NCI-H2029 treated with DMSO at 0.1 percent for 48 hours (cell line): ENCODE measurements around the gene PAF1.

Source experiments
- DNase-seq: peaks from one replicate; lab custom pipeline; 2025; lab: John Stamatoyannopoulos, UW

Gene PAF1

DNA sequence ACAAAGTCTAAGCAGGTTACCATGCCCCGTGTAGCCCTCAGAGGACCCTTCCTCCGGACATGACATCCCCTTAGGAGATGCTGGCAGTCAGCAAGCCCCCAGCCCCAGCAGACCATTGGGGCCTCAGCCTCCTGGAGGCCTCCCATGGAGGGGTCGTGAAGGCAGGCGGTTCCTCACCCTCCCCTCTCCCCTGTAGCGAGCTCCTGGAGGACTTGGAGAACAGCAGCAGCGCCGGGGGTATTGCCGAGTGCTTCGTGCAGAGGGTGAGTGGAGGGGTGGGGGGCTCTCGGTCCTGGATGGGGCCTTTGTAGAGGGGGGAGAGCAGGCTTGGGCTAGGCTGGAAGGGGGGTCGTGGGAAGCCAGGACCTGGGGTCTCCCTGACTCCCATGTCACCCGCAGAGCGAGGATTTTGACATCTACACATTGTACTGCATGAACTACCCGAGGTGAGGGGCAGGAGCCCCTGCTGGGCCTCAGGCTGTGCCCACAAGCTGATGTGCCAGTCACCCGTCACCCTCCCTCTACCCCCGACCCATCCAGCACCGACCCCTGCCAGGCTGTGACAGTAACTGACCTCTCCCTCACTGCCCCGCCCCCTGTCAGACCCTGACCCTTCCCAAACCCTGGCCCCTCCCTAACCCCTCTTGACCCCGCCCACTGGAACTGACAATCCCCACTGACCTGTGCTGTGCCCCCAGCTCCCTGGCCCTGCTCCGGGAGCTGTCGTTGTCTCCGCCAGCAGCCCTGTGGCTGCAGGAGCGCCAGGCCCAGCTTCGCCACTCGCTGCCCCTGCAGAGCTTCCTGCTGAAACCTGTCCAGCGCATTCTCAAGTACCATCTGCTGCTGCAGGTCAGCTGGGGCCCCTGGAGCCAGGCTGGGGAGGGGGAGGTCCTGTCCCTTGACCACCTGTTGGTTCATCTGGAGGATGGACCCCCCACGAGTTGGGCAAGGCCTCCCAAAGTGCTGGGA, 25.5 kb upstream of the PAF1 start:
- DNase-seq, result no peak

DNA sequence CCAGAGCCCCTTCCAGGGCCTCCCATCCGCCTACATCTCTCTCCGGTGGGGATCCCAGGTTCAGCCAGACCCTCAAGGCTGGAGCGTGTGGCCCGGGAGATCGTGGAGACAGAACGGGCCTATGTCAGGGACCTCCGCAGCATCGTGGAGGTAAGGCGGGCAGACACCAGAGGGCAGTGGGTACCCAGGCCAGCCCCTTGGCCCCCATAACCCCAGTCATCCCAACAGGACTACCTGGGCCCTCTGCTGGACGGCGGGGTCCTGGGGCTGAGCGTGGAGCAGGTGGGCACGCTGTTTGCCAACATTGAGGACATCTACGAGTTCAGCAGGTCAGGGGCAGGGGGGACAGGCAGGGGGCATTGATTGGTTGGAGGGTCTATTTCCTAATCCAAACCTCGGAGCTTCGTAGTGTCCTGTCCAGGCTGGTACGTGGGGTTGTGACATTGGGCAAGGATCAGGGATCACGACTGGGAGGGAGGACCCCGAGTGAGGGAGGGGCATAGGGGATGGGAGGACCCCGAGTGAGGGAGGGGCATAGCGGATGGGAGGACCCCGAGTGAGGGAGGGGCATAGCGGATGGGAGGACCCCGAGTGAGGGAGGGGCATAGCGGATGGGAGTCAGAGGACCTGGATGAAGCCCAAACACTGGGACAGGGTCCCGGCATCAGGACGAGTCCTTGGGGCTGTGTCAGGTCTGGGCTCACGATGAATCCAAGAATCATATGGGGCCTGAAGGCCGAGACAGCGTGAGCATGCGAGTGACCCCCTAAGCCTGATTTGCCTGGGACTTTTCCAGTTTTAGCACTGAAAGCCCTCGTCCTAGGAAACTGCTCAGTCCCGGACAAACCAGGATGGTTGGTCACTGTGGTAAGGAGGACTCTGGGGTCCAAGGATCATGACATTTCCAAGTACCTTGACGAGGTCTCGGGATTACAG, 24.5 kb upstream of the PAF1 start:
- DNase-seq, result no peak

DNA sequence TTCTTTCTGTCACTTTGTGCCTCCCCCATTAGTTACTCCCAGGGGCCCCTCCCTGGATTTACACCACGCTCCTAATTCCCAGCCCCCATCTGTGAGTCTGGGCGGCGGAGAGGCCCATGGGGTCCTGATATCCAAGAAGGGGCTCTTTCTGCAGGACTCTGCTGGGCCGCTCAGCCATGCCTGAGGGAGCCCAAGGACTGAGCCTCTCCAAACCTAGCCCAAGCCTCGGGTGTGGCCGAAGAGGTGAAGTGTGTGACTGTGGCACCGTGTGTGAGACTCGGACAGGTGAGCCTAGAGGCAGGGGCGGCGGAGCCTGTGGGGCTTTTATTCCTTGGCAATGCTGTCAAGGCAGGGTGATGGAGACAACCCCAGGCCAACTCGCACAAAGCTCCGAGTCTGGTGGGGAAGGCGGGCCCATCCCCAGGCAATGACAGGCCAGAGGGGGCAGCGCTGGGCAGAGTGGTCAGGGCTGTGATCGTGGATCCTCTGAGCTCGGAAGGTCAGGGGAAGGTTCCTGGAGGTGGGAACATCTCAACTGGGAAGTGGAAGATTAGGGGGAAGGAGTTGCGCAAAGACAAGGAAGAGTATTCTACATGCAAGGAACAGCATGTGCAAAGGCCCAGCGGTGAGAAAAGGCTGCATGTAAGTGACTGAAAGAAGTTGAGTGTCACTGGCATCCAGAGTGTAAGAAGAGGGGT, 23.2 kb upstream of the PAF1 start:
- DNase-seq, result no peak

DNA sequence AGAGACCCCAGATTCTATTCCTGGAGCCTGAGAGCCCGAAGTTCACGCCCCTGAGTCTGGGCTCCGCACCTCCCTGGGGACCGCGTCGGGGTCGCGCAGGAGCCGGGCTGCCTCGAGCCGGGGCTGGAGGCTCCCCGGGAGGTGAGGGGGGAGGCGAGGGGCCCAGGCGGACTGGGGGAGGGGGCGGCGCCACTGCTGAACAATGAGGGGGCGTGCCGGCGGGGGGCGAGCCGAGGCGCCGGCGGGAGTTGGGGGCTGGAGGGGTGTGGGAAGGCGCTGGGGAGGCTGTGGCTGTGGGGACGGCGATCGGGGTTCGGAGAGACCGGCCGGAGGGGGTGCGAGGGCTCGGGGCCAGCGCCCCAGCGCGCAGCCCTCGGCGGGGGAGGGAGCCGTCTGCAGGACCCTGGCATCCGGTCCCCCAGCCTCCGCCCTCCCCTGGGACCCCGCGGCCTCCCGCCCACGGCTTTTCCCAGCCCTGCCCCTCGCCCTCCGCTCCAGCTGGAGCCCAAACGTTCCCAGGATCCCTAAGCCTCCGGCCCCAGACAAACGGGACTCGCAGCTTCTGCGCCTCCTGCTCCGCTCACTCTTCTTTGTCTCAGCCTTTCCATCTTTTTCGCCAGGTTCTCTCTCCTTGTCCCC, 22.5 kb upstream of the PAF1 start:
- DNase-seq, result no peak

DNA sequence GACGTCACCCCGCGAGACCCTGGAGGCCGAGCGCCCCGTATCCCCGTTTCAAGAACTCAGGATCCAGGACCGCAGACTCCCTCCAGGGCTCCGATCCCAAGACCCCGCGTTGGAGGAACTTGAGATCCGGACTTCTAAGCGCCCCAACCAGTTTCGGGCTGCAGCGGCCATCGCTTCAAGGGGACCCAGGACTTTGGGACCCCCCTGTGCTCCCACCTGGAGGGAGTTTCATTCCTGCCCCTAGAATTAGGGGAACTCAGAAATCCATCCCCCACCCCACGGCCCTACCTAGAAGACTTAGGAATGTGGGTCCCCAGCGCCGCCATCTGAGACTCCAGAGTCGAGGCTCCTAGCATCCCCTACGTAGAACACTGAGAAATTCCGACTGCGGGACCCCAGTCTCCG, 22.0 kb upstream of the PAF1 start:
- no peak for DNase-seq

DNA sequence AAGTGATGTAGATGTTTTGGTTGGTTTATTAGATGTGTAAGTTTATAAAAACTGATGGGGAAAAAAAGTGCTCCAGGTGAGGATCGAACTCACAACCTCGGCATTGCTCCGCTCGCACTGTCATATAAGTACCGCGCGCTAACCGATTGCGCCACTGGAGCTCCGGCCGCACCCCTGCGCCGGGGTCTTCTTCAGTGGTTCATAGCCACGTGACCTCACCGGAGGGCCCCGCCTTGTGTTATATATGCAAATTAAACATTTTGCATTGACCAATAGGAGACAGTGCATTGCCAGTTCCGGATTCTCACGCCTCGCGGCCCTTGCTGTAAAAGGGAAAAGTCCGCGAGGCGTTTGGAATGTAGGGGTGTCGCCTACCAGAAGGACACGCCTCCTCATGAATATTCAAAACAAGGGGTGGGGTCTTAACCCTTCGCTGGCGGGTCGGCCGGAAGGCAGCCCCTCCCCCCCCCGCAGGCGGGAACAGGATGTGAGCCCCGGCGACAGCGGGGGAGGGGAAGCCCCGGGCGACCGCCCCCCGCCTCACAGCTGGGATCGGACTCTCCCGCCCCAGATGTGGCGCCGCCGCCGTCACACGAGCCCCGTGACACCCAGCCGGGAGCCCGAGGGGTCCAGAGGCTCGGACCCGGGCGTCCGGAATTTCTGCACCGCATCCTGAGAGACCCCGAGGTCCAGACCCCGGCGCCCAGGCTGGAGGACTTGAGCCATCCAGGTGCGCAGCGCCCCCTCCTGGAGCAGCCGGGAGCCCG, 21.4 kb upstream of the PAF1 start, which contains the start of gene PLEKHG2:
TSS of gene PLEKHG2 (plus strand) at position 570 of the 767 bp plus-strand sequence. CDS start 1,418 bp downstream, outside the sequence.
- DNase-seq, result peak; percentile 96

DNA sequence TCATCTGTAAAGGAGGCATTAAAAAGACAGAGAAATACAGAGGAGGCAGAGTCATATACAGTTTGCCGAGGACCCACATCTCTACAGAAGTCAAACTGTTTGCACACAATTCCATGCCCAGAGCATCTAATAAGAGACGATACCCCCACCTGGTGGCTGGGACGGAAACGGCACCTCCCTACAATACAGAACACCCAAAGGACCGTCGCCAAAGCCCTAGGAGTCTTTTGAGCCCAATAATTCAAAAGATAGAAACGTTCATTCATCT, 20.9 kb upstream of the PAF1 start:
- DNase-seq, result peak; percentile 96

DNA sequence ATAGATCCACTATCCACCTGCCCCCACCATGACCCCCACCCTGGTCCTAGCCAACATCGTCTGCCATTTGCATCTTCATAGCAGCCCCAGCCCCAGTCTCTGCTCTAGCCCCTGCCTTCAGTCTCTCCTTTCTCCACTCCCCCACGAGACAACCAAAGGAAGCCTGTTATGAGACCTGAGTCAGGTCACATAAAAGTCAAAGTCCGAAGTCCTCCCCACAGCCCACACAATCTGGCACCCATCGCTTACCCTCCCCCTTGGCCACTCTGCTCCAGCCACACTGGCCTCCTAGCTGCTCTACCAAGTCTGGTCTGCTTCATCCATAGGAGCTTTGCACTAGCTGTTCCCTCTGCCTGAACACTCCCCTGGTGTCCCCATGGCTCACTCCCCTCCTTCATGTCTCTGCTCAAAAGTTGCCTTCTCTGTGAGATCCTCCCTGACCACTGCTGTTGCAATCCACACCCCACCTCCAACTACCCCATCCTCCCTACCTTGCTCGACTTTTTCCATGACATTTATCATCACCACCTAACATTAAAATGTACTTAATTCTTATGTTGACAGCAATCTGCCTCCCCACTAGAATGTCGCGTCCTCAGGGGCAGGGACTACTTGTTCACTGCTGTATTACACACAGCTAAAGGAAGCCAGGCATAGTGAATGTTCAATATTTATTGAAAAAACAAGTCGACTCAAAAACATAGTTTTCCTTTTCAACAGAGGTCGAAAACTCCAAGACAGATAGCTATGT, 20.4 kb upstream of the PAF1 start:
- no peak for DNase-seq

DNA sequence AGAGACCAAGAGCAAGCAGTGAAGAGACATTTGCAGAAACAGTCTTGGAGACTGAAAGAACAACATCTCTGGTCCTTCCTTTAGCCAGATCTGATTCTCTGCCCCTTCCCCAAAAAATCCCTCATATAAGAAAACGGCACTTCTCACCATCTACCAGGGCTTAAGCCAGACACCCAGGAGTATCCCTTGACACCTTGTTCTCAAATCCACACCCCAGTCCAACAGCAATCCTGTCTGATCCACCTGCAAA, 19.9 kb upstream of the PAF1 start:
- DNase-seq, result no peak

DNA sequence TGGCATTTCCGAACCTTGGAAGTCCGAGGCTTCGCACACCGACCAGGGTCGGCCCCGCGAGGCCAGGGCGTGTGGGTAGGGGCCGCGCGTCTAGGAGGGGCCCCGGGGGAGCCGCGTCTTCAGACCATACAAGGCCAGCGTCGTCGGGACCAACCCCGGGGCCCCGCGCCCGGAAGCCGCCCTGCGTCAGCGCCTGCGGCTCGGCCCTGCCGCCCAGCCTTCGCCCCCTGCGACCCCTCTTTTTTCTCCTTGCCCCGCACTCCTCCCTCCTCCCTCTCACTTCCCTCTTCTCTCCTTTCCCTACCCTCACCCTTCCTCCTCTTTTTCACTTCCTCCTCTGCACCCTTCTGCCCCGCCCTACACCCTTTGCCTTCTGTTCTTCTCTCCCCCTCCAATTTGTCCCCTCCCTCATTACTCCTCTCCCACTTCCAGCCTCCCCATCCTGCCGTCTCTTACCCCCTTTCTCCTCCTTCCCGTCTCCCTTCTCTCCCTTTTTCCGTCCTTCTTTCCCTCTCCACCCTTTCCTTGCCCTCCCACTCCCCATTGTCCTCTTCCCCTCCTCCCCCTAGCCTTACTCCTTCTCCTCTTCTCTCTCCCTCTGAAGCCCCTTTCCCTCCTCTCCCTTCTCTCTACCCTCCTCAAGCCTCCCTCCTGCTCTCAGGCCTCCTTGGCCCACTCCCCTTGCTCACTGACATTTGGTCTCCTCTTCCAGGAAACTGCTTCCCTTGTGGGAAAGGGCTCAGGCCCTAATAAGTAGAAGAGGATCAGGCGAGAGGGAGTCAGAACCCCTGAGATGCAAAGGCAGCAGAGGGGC, 19.3 kb upstream of the PAF1 start:
- DNase-seq, result peak; percentile 22

DNA sequence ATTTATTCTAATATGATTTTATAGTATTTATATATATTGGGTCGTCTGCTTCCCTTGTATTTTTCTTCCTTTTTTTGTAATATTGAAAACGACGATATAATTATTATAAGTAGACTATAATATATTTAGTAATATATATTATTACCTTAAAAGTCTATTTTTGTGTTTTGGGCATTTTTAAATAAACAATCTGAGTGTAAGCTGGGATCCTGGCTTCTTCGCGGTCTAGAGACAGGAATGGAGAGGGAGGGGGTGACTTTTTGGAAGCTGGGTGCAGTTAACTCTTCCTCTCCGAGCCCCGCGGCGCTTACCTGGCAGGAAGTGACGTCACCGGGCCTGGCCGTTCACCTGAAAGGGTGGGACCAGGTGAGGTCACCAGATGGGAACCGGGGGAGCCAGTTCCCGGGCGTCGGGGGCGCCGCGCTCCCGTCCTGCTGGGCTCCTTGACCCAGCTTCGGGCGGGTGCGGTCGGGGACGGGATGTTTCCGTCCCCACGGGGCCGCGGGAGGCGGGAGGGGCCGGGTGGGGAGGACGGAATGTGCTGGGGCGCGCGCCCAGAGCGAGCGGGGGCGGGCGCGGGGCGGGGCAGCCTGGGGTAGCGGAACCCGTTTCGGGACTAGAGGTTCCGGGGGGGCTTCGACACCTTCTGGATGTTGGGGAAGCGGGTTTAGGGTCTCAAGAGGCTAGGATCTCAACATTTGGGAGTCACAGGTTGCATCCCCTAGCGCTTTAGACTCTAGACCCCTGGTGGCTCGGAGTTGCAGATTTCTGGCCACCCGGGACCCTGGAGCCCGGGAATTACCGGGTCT, 18.5 kb upstream of the PAF1 start:
- DNase-seq, result peak; percentile 83

DNA sequence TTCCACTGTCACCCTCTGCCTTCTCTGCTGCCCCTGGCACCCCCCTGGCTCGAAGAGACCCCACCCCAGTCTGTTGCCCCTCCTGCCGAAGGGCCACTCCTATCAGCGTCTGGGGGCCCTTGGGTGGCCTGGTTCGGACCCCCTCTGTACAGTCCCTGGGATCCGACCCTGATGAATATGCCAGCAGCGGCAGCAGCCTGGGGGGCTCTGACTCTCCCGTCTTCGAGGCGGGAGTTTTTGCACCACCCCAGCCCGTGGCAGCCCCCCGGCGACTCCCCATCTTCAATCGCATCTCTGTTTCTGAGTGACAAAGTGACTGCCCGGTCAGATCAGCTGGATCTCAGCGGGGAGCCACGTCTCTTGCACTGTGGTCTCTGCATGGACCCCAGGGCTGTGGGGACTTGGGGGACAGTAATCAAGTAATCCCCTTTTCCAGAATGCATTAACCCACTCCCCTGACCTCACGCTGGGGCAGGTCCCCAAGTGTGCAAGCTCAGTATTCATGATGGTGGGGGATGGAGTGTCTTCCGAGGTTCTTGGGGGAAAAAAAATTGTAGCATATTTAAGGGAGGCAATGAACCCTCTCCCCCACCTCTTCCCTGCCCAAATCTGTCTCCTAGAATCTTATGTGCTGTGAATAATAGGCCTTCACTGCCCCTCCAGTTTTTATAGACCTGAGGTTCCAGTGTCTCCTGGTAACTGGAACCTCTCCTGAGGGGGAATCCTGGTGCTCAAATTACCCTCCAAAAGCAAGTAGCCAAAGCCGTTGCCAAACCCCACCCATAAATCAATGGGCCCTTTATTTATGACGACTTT, 17.7 kb upstream of the PAF1 start:
- DNase-seq, result peak; percentile 40

DNA sequence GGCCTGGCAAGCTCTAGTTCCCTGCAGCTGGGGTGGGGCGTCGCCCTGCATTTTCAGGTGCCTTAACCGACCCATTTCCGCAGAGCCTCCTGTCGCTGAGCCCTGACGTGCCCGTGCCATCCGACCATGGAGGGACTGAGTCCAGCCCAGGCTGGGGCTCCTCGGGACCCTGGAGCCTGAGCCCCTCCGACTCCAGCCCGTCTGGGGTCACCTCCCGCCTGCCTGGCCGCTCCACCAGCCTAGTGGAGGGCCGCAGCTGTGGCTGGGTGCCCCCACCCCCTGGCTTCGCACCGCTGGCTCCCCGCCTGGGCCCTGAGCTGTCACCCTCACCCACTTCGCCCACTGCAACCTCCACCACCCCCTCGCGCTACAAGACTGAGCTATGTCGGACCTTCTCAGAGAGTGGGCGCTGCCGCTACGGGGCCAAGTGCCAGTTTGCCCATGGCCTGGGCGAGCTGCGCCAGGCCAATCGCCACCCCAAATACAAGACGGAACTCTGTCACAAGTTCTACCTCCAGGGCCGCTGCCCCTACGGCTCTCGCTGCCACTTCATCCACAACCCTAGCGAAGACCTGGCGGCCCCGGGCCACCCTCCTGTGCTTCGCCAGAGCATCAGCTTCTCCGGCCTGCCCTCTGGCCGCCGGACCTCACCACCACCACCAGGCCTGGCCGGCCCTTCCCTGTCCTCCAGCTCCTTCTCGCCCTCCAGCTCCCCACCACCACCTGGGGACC, 16.9 kb upstream of the PAF1 start:
- DNase-seq, result no peak

DNA sequence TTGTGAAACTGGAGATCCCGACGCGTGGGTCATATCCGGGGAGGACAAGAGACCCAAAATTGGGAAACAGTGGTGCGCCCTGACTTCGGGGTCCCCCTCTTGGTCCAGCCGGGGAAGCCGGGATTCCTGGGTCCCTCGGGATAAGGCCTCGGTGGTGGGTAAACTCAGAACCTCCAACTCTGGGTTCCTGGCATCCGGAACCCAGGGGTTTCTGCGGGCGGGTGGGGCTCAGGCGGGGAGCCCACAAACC, 16.4 kb upstream of the PAF1 start:
- DNase-seq, result no peak

DNA sequence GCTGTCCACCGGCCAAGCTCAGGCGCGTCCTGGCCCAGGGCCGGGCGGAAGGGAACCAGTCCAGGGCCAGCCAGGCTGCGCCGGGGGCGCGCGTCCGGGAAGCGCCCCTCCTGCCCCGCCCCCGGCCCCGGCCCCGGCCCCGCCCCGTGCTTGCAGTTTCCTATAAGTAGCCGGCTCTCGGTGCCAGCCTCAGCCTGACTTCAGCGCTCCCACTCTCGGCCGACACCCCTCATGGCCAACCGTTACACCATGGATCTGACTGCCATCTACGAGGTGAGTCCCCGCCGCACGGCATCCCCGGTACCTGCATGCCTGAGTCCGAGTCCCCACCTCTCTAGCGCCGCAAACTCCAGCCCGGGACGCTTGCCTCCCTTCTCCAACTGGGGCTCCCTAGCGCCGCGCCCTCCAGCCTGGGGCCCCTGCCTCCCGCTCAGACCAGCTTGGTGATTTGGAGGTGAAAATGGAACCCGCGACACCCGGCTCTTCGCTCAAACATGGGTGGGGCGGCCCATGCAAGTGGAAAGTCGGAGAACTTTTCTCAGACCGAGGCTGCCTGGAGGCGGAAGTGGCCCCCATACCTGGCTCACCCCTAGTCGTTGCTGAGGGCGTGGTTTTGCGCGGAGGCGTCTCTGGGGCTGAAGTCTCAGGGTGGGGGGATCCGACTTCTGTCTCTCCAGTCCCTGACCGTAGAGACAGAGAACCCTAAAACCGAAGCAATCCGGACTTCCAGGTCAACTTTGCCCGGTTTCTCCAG, 15.9 kb upstream of the PAF1 start, which contains the start of gene ZFP36:
TSS of gene ZFP36 (plus strand) at position 192 of the 754 bp plus-strand sequence. CDS start at position 250, 58 bp downstream.
- no peak for DNase-seq

DNA sequence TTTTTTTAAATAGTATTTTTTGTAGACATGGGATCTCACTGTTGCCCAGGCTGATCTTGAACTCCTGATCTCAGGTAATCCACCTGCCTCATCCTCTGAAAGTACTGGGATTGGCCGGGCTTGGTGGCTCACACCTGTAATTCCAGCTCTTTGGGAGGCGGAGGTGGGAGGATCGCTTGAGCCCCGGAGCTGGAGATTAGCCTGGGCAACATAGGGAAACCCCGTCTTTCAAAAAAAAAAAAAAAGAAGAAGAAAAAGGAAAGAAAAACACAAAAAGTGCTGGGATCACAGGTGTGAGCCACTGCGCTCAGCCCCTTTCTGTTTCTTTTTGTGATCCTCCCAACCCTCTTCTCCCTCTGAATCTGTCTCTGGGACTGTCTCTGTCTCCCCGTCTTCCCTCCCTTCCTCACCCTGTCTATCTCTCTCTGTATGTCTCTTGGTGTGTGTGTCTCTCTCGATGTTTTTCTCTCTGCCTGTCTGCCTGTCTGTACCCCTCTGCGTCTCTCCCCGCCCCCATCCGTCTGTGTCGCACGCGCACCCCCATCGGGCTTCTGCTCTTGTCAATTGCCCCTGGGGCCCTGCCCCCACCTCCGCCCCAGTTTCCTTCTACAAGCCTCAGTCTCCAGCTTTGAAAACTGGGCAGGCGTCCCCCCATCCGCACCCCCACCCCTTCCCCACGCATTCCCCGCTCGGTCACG, 15.2 kb upstream of the PAF1 start:
- no peak for DNase-seq
